ENCODE data around the gene KSR2. TPM values are rescaled to one million over a fixed set of nuclear protein-coding genes. Genes with fewer than 3 reads are reported as not detected.

KSR2 gene
- total RNA-seq, 1 experiment from 2014 or later, result 0.15 TPM

GRCh38 chr12:117674313-117674712, 294.5 kb downstream of the KSR2 start:
- H3K27me3 ChIP-seq (ENCODE audit: control insufficient read depth, insufficient read depth, low read length), result peaks cover 2% of the 10 kb centered on the region; the same call in 1 of the 2 replicates
- H3K4me3 ChIP-seq (ENCODE audit: low read depth in 2 of 2, low read length in 2 of 2), result no peak overlapping the region
- in situ Hi-C loops (cut with HindIII; ENCODE audit: low pct_unique_long_range_greater_than_20kb, low sequenced_read_pairs) (no loop called here), intact Hi-C loops (cut with micrococcal nuclease; ENCODE audit: unreplicated experiment) (loop anchor here (5.0 to 10.0 kb wide), 2 partner anchors 307 to 440 kb away; no protein-coding TSS in a partner anchor)
- TF ChIP-seq POLR2AphosphoS5 (IDR thresholded peaks at IDR 0.05; ENCODE audit: low read depth, low read length) (no peak), SIN3A (IDR thresholded peaks at IDR 0.05; ENCODE audit: borderline replicate concordance, insufficient read depth, low read depth, low read length) (no peak), REST (IDR thresholded peaks at IDR 0.05; ENCODE audit: insufficient read depth in 1 of 2, low read depth in 2 of 2, low read length in 1 of 2) (no peak), CTCF (IDR thresholded peaks at IDR 0.05) (no peak), TCF7L2 (IDR thresholded peaks at IDR 0.05; ENCODE audit: low read depth, low read length) (no peak)
- BruUV-seq (replicated peaks), result no TSS peak
- no peak overlapping the region for H3K27ac ChIP-seq (ENCODE audit: low read length)
- ChIA-PET CTCF (no interaction called here), POLR2A (no interaction called here)
- H3K4me1 ChIP-seq (ENCODE audit: control insufficient read depth, insufficient read depth, low read length), result no peaks in the 10 kb centered on the region
- ATAC-seq (no peak), DNase-seq (ENCODE audit: low read depth, low spot score) (no peak)
- no peaks in the 10 kb centered on the region for H3K9me3 ChIP-seq (ENCODE audit: control insufficient read depth, insufficient read depth, low read depth, low read length)
- no peaks in the 10 kb centered on the region for H3K36me3 ChIP-seq (ENCODE audit: control insufficient read depth, insufficient read depth, low read length)

- ChIA-PET POLR2A (no interaction called here), CTCF (interaction anchor here (0.6 to 1.7 kb wide), 3 partner anchors 90 to 304 kb away, joined by 3 to 8 read pairs (median 4); no protein-coding TSS in a partner anchor)
- no TSS peak for BruUV-seq (replicated peaks)
- ATAC-seq, result no peak; the same call in 1 of the 2 replicates
- Histone ChIP-seq H3K36me3 (ENCODE audit: control insufficient read depth, insufficient read depth, low read length) (no peaks in the 10 kb centered on the region), H3K4me3 (ENCODE audit: low read depth in 2 of 2, low read length in 2 of 2) (no peak overlapping the region), H3K27ac (ENCODE audit: low read length) (no peak overlapping the region), H3K27me3 (ENCODE audit: control insufficient read depth, insufficient read depth, low read length) (peaks cover 2% of the 10 kb centered on the region; the same call in 1 of the 2 replicates), H3K9me3 (ENCODE audit: control insufficient read depth, insufficient read depth, low read depth, low read length) (no peaks in the 10 kb centered on the region), H3K4me1 (ENCODE audit: control insufficient read depth, insufficient read depth, low read length) (no peaks in the 10 kb centered on the region)
- intact Hi-C loops (cut with micrococcal nuclease; ENCODE audit: unreplicated experiment) (loop anchor here (5.0 to 10.0 kb wide), 2 partner anchors 304 to 437 kb away; no protein-coding TSS in a partner anchor), in situ Hi-C loops (cut with HindIII; ENCODE audit: low pct_unique_long_range_greater_than_20kb, low sequenced_read_pairs) (no loop called here)
- TF ChIP-seq REST (IDR thresholded peaks at IDR 0.05; ENCODE audit: insufficient read depth in 1 of 2, low read depth in 2 of 2, low read length in 1 of 2) (no peak), SIN3A (IDR thresholded peaks at IDR 0.05; ENCODE audit: borderline replicate concordance, insufficient read depth, low read depth, low read length) (no peak), POLR2AphosphoS5 (IDR thresholded peaks at IDR 0.05; ENCODE audit: low read depth, low read length) (no peak), CTCF (IDR thresholded peaks at IDR 0.05) (peak; percentile 84)
- DNase-seq (ENCODE audit: low read depth, low spot score), result no peak
Measured at GRCh38 chr12:117671734-117672133, 297.1 kb downstream of the KSR2 start.
